C4-2B (cell line): ENCODE results near the gene GAA.
"Not testable (repeated sequence)": the region's sequence is repeated elsewhere in the genome, so short reads cannot be mapped to it uniquely, and the experiment has no call there.

Experiments
- H3K27ac ChIP-seq: fragments of 450-650 bp; 2 replicates; pipeline ENCODE4 v1.5.1; 2017
- CTCF ChIP-seq: fragments of 450-650 bp; conservative IDR thresholded peaks from 2 replicates; pipeline ENCODE4 v1.5.1; 2017; ENCODE audit warnings: mild to moderate bottlenecking
- ZFX ChIP-seq: fragments of 450-650 bp; IDR thresholded peaks from 2 replicates; pipeline ENCODE4 v1.6.1; 2017

Gene GAA

GRCh38 chr17:80086081-80086480, 15.3 kb upstream of the GAA start:
- H3K27ac ChIP-seq: no peak overlapping the region
- no peak for TF ChIP-seq ZFX
- TF ChIP-seq CTCF: no peak

- no peak for TF ChIP-seq CTCF
- no peak overlapping the region for H3K27ac ChIP-seq
Observed at GRCh38 chr17:80086616-80087015, 14.8 kb upstream of the GAA start.

GRCh38 chr17:80087346-80088265, 13.8 kb upstream of the GAA start:
- TF ChIP-seq ZFX: no peak
- TF ChIP-seq CTCF: no peak
- no peak overlapping the region for H3K27ac ChIP-seq

- TF ChIP-seq ZFX (no peak), CTCF (no peak)
- no peak overlapping the region for H3K27ac ChIP-seq
Observed at GRCh38 chr17:80089762-80090161, 11.6 kb upstream of the GAA start.

- not testable (repeated sequence) for H3K27ac ChIP-seq
Observed at GRCh38 chr17:80090164-80090563, 11.2 kb upstream of the GAA start.

- H3K27ac ChIP-seq: no peak overlapping the region
Observed at GRCh38 chr17:80091376-80091775, 10.0 kb upstream of the GAA start.

GRCh38 chr17:80092959-80093358, 8.4 kb upstream of the GAA start:
- no peak overlapping the region for H3K27ac ChIP-seq
- TF ChIP-seq CTCF: no peak
- TF ChIP-seq ZFX: no peak

More at GRCh38 chr17:80091376-80091775, 10.0 kb upstream of the GAA start:
- no peak for TF ChIP-seq CTCF
- TF ChIP-seq ZFX: no peak
